Osteoblast (primary cell): ENCODE data around the gene FASTKD3. TPM values are rescaled to one million over a fixed set of nuclear protein-coding genes. Genes with fewer than 3 reads are reported as not detected.

Experiments
- DNase-seq: peaks from one replicate; pipeline ENCODE4 v3.0.0; 2011; ENCODE audit warnings: low spot score, mixed read lengths; ENCODE audit not compliant: insufficient read length; ENCODE audit errors: missing footprints
- H2AFZ ChIP-seq: 2 replicates; pipeline ENCODE4 v1.6.0; 2011; ENCODE audit warnings: mild to moderate bottlenecking, low read length
- H3K27ac ChIP-seq: 2 replicates; pipeline ENCODE4 v1.5.1; 2011; ENCODE audit warnings: mild to moderate bottlenecking, low read depth, low read length, moderate library complexity
- H3K27me3 ChIP-seq: 2 replicates; pipeline ENCODE4 v1.6.0; 2012; ENCODE audit warnings: mild to moderate bottlenecking, control low read depth, inconsistent platforms, low read length, moderate library complexity; ENCODE audit not compliant: insufficient read depth
- H3K36me3 ChIP-seq: 2 replicates; pipeline ENCODE4 v1.5.1; 2011; ENCODE audit warnings: mild to moderate bottlenecking, low read length, control low read depth, moderate library complexity; ENCODE audit not compliant: insufficient read depth
- H3K4me1 ChIP-seq: 2 replicates; pipeline ENCODE4 v1.5.1; 2011; ENCODE audit warnings: mild to moderate bottlenecking, low read length, control low read depth, moderate library complexity; ENCODE audit not compliant: insufficient read depth
- H3K4me2 ChIP-seq: 2 replicates; pipeline ENCODE4 v1.6.0; 2011; ENCODE audit warnings: mild to moderate bottlenecking, low read length; ENCODE audit not compliant: insufficient read depth
- H3K4me3 ChIP-seq: fragments of 200-600 bp; sonication (generic); 3 replicates; pipeline ENCODE4 v1.5.1; 2012; ENCODE audit warnings: mild to moderate bottlenecking, low read length, inconsistent platforms; ENCODE audit not compliant: insufficient read depth
- H3K79me2 ChIP-seq: 2 replicates; pipeline ENCODE4 v1.6.0; 2012; ENCODE audit warnings: mild to moderate bottlenecking, low read length, control low read depth, inconsistent platforms; ENCODE audit not compliant: insufficient read depth
- H3K9me3 ChIP-seq: 2 replicates; pipeline ENCODE4 v1.5.1; 2011; ENCODE audit warnings: low read depth, low read length, control low read depth
- H4K20me1 ChIP-seq: 2 replicates; pipeline ENCODE4 v1.6.0; 2012; ENCODE audit warnings: mild to moderate bottlenecking, low read length, control low read depth; ENCODE audit not compliant: insufficient read depth
- CTCF ChIP-seq: IDR thresholded peaks from 2 replicates; pipeline ENCODE4 v1.5.1; 2011; ENCODE audit warnings: mild to moderate bottlenecking, low read depth, low read length, moderate library complexity; ENCODE audit errors: extremely low read depth
- total RNA-seq: library from RNA; depleted of rRNA; stranded (reverse); fragments of >200 nt; gene quantifications from 2 replicates; pipeline ENCODE4 v1.2.3, GENCODE V29; 2012

FASTKD3 gene
- total RNA-seq, 1 donor: 10.9 TPM

DNA sequence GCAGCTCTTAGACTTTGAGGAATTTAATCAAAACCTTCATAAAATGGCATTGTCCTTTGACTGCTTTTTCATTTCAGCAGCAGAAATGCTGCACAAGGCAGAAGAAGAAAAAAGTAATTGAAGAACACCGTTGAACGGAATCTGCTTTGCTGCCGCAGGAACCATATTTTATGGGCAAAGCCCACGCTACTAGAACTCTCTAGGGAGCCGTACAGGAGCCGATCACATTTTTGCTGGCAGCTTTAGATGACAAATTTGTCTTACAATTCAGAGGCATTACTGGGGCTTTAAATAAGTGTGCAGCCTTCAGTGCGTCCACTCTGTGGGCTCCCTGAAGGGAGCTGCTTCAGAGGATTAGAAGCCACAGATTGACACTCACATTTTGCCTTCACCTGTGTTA lies 23.3 kb downstream of the FASTKD3 start:
- TF ChIP-seq CTCF: no peak
- H3K4me3 ChIP-seq: no peak overlapping the region
- no peaks in the 10 kb centered on the region for H3K4me1 ChIP-seq
- H3K79me2 ChIP-seq: no peaks in the 10 kb centered on the region
- H3K27ac ChIP-seq: no peak overlapping the region
- H3K27me3 ChIP-seq: peaks cover 20% of the 10 kb centered on the region
- no peaks in the 10 kb centered on the region for H3K9me3 ChIP-seq
- no peak overlapping the region for H3K4me2 ChIP-seq
- H2AFZ ChIP-seq: no peak overlapping the region
- H4K20me1 ChIP-seq: no peaks in the 10 kb centered on the region
- no peak for DNase-seq
- H3K36me3 ChIP-seq: no peaks in the 10 kb centered on the region

- no peaks in the 10 kb centered on the region for H3K36me3 ChIP-seq
- no peak for DNase-seq
- no peaks in the 10 kb centered on the region for H3K4me1 ChIP-seq
- H3K27me3 ChIP-seq: peaks cover 19% of the 10 kb centered on the region
- H4K20me1 ChIP-seq: no peaks in the 10 kb centered on the region
- no peak overlapping the region for H3K4me2 ChIP-seq
- H2AFZ ChIP-seq: no peak overlapping the region
- no peak overlapping the region for H3K27ac ChIP-seq
- H3K4me3 ChIP-seq: no peak overlapping the region
- H3K79me2 ChIP-seq: no peaks in the 10 kb centered on the region
- no peaks in the 10 kb centered on the region for H3K9me3 ChIP-seq
- no peak for TF ChIP-seq CTCF
These were observed 23.9 kb downstream of the FASTKD3 start for GRCh38 chr5:7844901-7845300.

- Histone ChIP-seq H2AFZ (no peak overlapping the region), H3K36me3 (no peaks in the 10 kb centered on the region), H4K20me1 (no peaks in the 10 kb centered on the region), H3K27me3 (peaks cover 11% of the 10 kb centered on the region), H3K4me3 (no peak overlapping the region), H3K27ac (no peak overlapping the region), H3K4me2 (no peak overlapping the region), H3K4me1 (no peaks in the 10 kb centered on the region), H3K79me2 (no peaks in the 10 kb centered on the region), H3K9me3 (no peaks in the 10 kb centered on the region)
- no peak for TF ChIP-seq CTCF
- DNase-seq: no peak
These were observed 26.3 kb downstream of the FASTKD3 start for GRCh38 chr5:7842531-7842930.

DNA sequence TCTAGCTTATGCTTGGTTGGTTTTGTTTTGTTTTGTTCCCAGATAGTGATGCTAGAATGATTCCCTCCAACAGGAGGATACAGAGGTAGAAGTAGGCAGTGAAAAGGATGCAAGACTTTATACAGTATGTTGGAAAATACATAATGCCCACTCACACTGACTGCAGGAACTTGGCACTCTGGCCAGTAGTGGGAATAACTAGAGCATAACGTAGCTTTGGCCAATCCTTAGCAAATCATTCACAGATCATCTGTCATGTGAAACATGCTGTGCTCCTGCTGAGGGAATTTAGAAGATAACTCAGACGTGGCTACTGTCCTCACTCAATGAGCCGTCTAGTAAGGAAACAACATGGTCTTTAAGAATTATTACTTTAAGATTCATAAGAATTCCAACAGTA lies 31.4 kb downstream of the FASTKD3 start:
- no peak for TF ChIP-seq CTCF
- H3K9me3 ChIP-seq: no peaks in the 10 kb centered on the region
- no peak for DNase-seq
- H3K27ac ChIP-seq: no peak overlapping the region
- no peaks in the 10 kb centered on the region for H4K20me1 ChIP-seq
- no peaks in the 10 kb centered on the region for H3K36me3 ChIP-seq
- no peak overlapping the region for H3K4me2 ChIP-seq
- no peaks in the 10 kb centered on the region for H3K79me2 ChIP-seq
- H3K4me3 ChIP-seq: no peak overlapping the region
- H3K27me3 ChIP-seq: no peaks in the 10 kb centered on the region
- H2AFZ ChIP-seq: no peak overlapping the region
- no peaks in the 10 kb centered on the region for H3K4me1 ChIP-seq
